Hematopoietic multipotent progenitor cell treated with erythropoietin and hydrocortisone succinate and interleukin-3 and kit ligand, for 8 days (in vitro differentiated cells): Measurements from ENCODE around the gene EFCAB8.
"Not testable (repeated sequence)": the region's sequence is repeated elsewhere in the genome, so short reads cannot be mapped to it uniquely, and the experiment has no call there.

Experiments used
- DNase-seq: peaks from one replicate; pipeline ENCODE4 v3.0.0-alpha.2; 2015

Gene EFCAB8

DNA sequence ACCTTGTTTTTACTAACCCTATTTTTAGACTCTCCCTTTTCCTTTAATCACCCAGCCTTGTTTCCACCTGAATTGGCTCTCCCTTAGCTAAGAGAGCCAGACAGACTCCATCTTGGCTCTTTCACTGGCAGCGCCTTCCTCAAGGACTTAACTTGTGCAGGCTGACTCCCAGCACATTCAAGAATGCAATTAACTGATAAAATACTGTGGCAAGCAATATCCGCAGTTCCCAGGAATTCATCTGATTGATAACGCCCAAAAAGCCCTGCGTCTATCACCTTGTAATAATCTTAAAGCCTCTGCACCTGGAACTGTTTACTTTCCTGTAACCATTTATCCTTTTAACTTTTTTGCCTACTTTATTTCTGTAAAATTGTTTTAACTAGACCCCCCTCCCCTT, 116.4 kb downstream of the EFCAB8 start:
- not testable (repeated sequence) for DNase-seq

- no peak for DNase-seq
These were observed 117.3 kb downstream of the EFCAB8 start for GRCh38 chr20:32975698-32976674.

- no peak for DNase-seq
These were observed 118.0 kb downstream of the EFCAB8 start for GRCh38 chr20:32976746-32977145.

DNA sequence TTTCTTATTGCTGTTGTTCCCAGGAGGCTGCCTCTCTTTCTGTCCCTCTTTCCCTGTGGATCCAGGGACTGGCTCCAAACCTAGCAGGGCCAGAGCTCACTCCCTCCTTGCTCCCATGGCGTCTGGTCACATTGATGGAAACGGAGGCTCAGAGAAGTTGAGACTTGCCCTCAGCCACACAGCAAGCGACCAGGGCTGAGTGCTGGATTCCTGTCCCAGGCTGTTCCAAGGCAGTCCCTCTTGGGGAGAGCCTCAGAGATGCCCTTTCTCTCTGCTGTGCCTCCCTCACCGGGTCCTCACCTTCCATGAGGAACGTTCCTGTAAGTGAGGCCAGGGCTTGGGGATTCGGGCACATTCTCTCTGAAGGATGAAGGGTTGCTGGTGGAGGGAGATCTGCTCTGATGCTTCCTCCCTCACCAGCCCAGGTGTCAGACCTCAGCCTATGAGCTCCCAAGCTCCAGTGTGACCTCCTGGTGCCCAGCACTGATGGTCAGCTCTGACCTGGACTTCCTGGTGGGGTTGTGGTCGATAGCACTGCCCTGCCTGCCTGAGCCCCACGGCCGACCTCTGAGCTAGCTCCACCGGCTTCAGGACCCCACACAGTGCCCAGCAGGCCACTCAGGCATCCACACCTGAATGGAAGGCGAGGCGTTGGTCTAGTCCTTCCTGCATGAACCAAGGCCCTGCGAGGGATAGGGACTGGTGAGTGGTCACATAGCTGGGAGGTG, 118.7 kb downstream of the EFCAB8 start:
- no peak for DNase-seq

DNA sequence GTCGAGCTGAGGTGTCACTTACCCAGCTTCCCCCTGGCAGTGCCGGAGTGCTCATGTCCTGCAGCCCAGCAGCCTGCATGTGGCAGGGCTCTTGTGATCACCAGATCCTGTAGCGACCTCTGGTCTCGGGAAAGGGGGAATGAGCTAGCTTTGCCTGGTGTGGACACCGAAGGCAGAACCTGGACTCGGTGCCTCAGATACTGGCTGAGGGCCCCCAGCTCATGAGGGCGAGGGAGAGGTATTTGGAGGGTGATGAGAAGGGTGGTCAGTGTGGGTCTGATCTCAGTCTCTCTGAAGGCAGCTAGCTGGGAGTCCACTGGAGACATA, 119.2 kb downstream of the EFCAB8 start:
- DNase-seq, result no peak

DNA sequence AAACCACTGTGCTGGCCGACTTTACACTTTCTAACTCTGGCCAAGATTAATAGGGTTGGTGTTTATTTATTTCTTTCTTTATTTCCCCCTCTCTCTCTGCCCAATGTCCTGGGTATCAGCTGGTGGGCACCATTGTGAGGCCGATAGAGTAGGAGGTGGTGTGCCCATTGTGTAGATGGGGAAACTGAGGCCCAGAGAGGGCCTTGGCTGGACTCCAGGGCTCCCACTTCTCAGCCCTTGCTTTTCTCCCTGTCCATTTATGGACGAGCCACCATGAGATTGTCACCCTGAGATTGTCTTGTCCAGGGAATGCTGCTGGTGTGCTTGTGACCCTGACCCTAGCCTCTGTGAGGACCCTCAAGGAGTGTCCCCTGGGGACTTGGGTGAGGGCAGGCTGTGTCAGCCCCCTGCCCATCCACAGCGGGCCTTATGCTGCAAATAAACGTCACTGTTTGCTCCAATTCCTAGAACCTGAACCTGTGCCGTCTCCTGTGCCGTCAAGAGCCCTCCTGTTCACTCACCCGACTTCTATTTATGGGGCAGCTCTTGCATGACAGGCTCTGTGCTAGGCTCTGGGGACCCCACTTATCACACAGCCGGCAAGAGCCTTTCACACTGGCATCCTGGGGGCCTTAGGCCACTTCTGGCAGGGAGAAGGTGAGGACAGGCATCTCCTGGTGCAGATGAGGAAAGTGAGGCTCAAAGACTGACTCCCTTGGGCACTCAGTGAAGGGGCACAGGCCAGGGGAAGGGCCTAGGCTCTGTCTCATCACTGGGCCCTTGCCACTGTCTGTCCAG, 120.7 kb downstream of the EFCAB8 start:
- DNase-seq, result no peak

DNA sequence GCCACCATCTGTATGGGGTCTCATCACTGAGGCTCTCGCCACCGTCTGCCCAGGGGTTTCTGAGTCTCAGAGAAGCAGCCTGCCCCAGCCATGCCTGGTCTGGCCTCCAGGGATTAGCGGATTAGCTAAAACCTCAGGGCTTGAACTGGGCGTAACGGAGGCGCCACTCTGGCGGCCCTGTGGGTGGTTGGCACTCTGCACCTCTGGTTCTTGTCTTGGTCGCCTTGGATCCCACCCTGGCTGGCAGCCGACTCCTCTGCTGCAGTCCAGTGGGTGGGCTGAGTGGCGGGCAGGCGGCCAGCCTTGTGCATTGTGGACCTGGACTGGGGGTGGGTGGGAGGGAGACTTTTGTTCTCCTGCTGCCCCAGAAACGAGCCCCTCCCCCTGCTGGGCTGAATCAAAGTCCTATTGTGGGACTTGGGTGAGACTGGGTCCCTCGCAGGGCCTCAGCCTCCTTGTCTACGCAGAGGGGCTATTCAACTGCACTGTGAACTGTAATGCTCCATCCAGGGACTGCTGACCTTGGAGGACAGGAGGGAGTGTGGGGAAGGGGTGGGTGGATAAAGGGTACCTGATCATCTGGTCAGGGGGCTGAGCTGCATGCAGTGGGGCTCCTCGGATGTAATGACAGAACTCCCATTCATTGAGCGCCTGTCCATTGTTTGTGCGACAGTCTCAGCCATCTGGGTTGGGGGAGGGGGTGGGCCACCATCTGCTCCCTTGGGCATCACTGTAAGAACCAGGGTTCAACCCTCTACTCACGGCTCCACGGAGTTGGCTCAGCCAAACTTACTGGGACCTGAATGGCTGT, 121.6 kb downstream of the EFCAB8 start:
- DNase-seq, result no peak

- DNase-seq, result no peak
These were observed 122.3 kb downstream of the EFCAB8 start for GRCh38 chr20:32980990-32981389.

DNA sequence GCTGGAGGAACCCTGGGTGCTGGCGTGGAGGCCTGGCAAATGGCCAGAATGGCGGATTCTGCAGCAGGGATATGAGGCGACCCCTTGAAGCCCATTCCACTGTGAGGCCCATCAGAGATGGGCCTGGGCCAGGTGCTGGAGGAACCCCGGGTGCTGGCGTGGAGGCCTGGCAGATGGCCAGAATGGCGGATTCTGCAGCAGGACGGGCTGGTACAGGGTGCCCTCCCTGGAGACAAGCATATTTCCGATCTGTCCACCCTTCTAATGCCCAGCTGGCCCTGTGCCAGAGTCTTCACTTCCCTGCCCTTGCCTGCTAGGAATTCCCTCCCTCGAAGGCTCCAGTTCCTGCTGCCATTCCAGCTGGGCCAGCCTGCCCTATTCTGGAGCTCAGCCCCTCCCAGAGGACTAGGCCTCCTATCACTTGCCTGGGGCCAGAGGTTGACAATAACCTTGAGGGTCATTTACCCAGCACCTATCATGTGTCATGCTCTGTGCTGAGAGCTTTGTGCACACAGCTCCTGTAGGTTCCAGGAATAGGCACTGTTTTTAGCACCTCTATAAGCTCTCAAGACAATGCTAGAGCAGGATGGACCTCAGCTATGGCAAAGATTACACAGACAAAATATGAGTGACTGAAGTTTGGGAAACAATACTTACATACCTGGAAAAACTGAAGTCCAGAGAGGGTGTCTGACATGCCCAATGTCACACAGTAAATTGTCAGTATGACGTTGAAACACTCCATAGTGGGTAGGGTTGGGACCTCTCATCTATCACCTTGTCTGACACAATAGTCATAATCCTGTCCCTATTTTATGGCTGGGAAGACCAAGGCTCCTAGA, 124.1 kb downstream of the EFCAB8 start:
- DNase-seq, result no peak

DNA sequence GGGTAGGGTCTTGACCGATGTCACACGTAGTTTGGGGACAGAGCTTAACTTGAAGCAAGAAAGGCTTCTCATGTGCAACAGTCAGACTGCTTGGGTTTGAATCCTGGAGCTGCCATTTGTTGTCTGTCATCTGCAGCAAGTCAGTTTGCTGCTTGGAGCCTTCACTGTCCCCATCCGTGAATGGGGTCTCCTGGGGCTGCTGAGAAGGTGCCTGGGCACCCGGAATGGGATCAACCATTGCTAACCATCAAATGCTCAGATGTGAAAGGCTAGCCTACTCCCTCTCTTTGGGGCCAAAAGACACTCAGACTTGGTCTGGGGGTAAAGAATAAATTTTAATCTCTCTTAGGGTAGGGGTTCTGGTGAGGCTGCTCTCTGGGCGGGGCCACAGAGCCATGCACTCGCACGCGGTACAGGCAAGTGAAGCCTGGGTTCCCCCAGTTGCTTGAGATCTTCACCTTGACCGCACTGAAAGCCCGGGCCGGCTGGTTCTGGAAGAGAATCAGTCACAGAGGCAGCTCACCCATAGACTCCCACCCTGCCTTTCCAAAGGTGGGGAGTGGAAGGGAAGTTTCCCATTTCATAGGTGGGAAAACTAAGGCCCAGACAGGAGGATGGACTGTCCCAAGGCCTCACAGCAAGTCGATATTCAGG, 124.9 kb downstream of the EFCAB8 start:
- DNase-seq, result no peak

GRCh38 chr20:32984196-32984595, 125.5 kb downstream of the EFCAB8 start:
- DNase-seq, result no peak

- no peak for DNase-seq
These were observed 126.1 kb downstream of the EFCAB8 start for GRCh38 chr20:32984631-32985354.

DNA sequence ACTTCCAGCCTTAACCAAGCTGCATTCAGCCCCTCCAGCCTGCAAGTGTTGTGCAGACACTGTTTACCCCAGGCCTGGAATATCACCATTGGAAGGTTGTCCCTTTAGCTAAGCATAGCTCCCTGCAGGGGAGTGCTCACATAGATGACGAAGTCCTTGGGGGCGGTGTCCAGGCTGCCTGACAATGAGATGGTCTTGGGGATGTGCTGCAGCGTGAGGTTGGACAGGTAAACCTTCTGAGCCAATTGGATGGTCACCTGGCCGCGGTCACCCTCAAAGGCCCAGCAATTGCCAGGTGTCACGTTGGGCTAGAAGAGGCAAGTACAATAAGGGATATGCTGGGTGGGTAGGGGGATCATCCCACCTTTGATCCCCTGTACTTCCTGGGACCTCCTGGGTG, 126.9 kb downstream of the EFCAB8 start:
- no peak for DNase-seq

DNA sequence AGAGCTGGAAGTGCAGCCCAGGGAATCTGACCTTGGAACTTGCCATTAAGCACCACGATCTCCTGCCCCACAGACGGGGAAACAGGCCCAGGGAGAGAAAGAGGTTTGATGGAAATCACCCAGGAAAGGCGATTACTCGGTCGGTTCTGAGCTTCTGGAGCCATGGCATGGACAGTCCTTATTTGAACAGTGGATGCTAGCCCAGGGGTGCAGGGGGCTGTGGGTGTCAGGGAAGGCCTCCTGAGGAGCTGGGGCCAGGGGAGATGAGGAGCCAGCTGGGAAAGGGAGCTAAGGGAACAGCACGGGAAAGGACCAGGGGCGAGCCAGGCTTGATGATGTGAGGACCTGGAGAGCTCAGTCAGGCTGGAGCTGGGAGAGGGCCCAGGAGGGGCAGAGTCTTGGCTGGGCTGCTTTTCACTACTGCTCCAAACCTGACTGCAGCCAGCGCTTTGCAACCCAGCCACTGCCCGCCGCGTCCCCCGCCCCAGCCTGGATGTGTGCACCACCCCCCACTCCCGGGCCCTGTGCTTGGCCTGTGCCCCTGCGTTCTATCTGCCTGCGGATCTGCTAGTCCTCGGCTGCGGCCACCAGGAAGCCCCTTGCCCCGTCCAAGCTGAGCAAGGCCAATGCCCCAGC, 127.7 kb downstream of the EFCAB8 start:
- DNase-seq, result no peak

- DNase-seq, result no peak
These were observed 128.5 kb downstream of the EFCAB8 start for GRCh38 chr20:32987044-32987825.

GRCh38 chr20:32988008-32988407, 129.3 kb downstream of the EFCAB8 start:
- DNase-seq, result no peak

DNA sequence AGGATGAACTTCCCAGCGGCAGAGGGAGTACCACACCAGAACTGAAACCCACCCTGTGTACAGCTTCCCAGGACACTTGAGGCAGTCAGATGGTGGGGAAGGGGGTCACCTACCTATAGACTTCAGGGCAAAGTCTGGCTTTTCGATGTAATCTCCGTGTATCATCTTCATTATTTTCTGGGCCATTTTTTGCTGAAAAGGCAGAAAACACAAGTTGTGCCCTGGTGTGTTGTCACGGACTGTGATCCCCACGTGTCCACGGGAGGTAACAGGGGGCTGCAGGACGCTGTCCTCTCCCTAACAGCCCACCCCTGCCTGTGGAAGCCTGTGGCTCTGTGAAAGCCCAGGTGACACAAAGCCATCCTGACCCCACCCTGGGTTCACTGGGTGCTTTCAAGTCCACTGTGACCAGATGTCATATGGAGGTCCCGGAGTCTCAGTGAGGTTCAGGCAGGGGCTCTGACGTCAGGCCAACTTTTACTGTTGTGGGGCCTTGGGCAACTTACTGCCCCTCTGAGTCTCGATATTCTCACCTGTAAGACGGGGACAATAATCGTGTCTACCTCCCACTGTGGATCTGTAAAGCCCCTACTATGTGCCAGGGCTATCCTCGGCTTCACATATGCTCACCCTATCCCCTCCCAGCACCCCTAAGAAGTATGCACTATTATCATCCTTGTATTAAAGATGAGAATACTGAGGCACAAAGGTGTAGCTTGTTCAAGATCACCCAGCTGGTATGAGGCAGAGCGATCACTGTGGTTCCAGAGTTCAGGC, 131.0 kb downstream of the EFCAB8 start:
- no peak for DNase-seq

- no peak for DNase-seq
These were observed 131.7 kb downstream of the EFCAB8 start for GRCh38 chr20:32990426-32990825.
